Spleen (tissue), 7 donors: ENCODE data around the gene PRR35.

Source experiments
- CTCF ChIP-seq, 11 experiments: fragments of 200-600 bp in 7 of 11; fragments of 450-650 bp in 4 of 11; sonication (generic) in 4 of 11; IDR thresholded peaks in 8 of 11; conservative IDR thresholded peaks in 3 of 11; 1 replicate in 7 of 11; 2 replicates in 4 of 11; pipeline versions ENCODE4 v1.4.0 to v1.8.0; 2016 to 2021; ENCODE audit warnings: antibody characterized with exemption in 11 of 11, inconsistent platforms in 4 of 11, mild to moderate bottlenecking in 1 of 11
- POLR2AphosphoS5 ChIP-seq, 3 donors: sonication (generic); formaldehyde crosslinking; IDR thresholded peaks; one replicate each; pipeline ENCODE4 v1.5.1; 2017; ENCODE audit warnings: antibody characterized with exemption in 3 of 3
- donor health status: DM: no; HTN: no; CAD: no; lungs with moderate emphysema.
- donor health status: DM: no; HTN: no; CAD: no.
- donor health status: DM: no; HTN: no; CAD: no.

- no peak for TF ChIP-seq CTCF (IDR thresholded peaks at IDR 0.05 in 8 of 11, conservative IDR thresholded peaks at IDR 0.05 in 3 of 11)
- peak; percentile 4 to 47 (median 21) for TF ChIP-seq POLR2AphosphoS5 (IDR thresholded peaks at IDR 0.05)
Measured at GRCh38 chr16:522320-523096, 37.7 kb upstream of the PRR35 start.
